HepG2 (cell line): ENCODE measurements around the gene MATN1. TPM values are rescaled to one million over a fixed set of nuclear protein-coding genes. Genes with fewer than 3 reads are reported as not detected.

Experiments used
- ATAC-seq: fragments of 200-7000 bp; cut with Tn5 transposase; 3 replicates; pipeline ENCODE4 v1.9.1; 2020; ENCODE audit warnings: mild to moderate bottlenecking, moderate library complexity
- BruUV-seq: library from RNA; stranded (reverse); fragments of 400-500 nt; replicated peaks from 2 replicates; lab custom pipeline; 2021; lab: Mats Ljungman, UMichigan
- CTCF ChIA-PET: fragments of 300-600 bp; formaldehyde crosslinking; extraction: SDS; loops from one replicate; lab custom pipeline; 2021; ENCODE audit warnings: low total read pairs, inconsistent platforms, low intra/inter-chr PET ratio; lab: Yijun Ruan, JAX
- POLR2A ChIA-PET: fragments of 350-600 bp; sonication (Branson Sonifier 250); formaldehyde crosslinking; loops from one replicate; lab custom pipeline; 2020; ENCODE audit warnings: antibody characterized with exemption, inconsistent platforms; lab: Yijun Ruan, JAX
- DNase-seq: peaks from one replicate; pipeline ENCODE4 v3.0.0-alpha.2; 2015; ENCODE audit warnings: low spot score
- FAIRE-seq: peaks from 3 replicates; lab custom pipeline; 2011; peaks lifted over from hg19 to GRCh38; lab: Jason Lieb, UNC
- H2AFZ ChIP-seq: one replicate; pipeline ENCODE4 v1.6.1; 2011; ENCODE audit warnings: low read length, inconsistent platforms
- H3K27ac ChIP-seq: fragments of 300-600 bp; 3 replicates; pipeline ENCODE4 v1.8.0; 2011; ENCODE audit warnings: mixed run types, mild to moderate bottlenecking, mixed read lengths, low read length, inconsistent platforms; ENCODE audit not compliant: insufficient read depth; ENCODE audit errors: extremely low read length
- H3K27me3 ChIP-seq, 2 experiments: fragments of 200-600 bp in 1 of 2; 2 replicates in 1 of 2; 3 replicates in 1 of 2; pipeline versions ENCODE4 v1.6.0 to v1.8.0; 2011; ENCODE audit warnings: low read length in 2 of 2, mild to moderate bottlenecking in 2 of 2, moderate library complexity in 2 of 2, inconsistent platforms in 1 of 2; ENCODE audit not compliant: insufficient read depth in 2 of 2, control insufficient read depth in 1 of 2
- H3K36me3 ChIP-seq, 2 experiments: fragments of 200-600 bp in 1 of 2; replicated peaks in 1 of 2; 2 replicates in 1 of 2; 3 replicates in 1 of 2; pipeline versions ENCODE4 v1.5.1 to v1.8.0; 2011; ENCODE audit warnings: low read length in 2 of 2, inconsistent platforms in 1 of 2; ENCODE audit not compliant: insufficient read depth in 2 of 2, control insufficient read depth in 1 of 2
- H3K4me1 ChIP-seq: 2 replicates; pipeline ENCODE4 v1.5.1; 2012; ENCODE audit warnings: low read length, inconsistent platforms; ENCODE audit not compliant: insufficient read depth
- H3K4me2 ChIP-seq: 2 replicates; pipeline ENCODE4 v1.6.0; 2011; ENCODE audit warnings: low read depth, low read length, inconsistent platforms
- H3K4me3 ChIP-seq, 3 experiments: fragments of 200-600 bp in 1 of 3; sonication (generic), shearing (Covaris generic) in 1 of 3; replicated peaks in 1 of 3; 2 replicates each; pipeline ENCODE4 v1.5.1; 2011 to 2016; ENCODE audit warnings: low read length in 3 of 3, inconsistent platforms in 2 of 3, low read depth in 2 of 3, mild to moderate bottlenecking in 2 of 3, control low read depth in 1 of 3, mixed read lengths in 1 of 3; ENCODE audit not compliant: insufficient read depth in 1 of 3
- H3K79me2 ChIP-seq: one replicate; pipeline ENCODE4 v1.6.1; 2011; ENCODE audit warnings: low read length, inconsistent platforms; ENCODE audit not compliant: insufficient read depth
- H3K9ac ChIP-seq: 2 replicates; pipeline ENCODE4 v1.6.0; 2011; ENCODE audit warnings: mild to moderate bottlenecking, low read depth, low read length, inconsistent platforms; ENCODE audit not compliant: insufficient read depth
- H3K9me3 ChIP-seq: 2 replicates; pipeline ENCODE4 v1.5.1; 2012; ENCODE audit warnings: mild to moderate bottlenecking, low read length
- H4K20me1 ChIP-seq: 2 replicates; pipeline ENCODE4 v1.6.0; 2011; ENCODE audit warnings: inconsistent platforms, mild to moderate bottlenecking, low read length, moderate library complexity; ENCODE audit not compliant: insufficient read depth
- ARNT2 ChIP-seq: sonication (generic); formaldehyde crosslinking; IDR thresholded peaks from 2 replicates; pipeline ENCODE4 v1.8.0; 2022; ENCODE audit warnings: mild to moderate bottlenecking, low read depth, missing genetic modification reagents, moderate library complexity
- DNMT1 ChIP-seq: sonication (generic); formaldehyde crosslinking; IDR thresholded peaks from 2 replicates; pipeline ENCODE4 v1.5.1; 2020; ENCODE audit warnings: mild to moderate bottlenecking, missing genetic modification reagents
- HHEX ChIP-seq: IDR thresholded peaks from 2 replicates; pipeline ENCODE4 v1.6.1; 2016; ENCODE audit warnings: control low read depth
- LCORL ChIP-seq, 2 experiments: fragments of 450-650 bp in 1 of 2; sonication (generic) in 1 of 2; formaldehyde crosslinking in 1 of 2; IDR thresholded peaks; 2 replicates each; pipeline versions ENCODE4 v1.5.0 to v1.6.1; 2017 to 2020; ENCODE audit warnings: antibody characterized with exemption in 1 of 2, missing genetic modification reagents in 1 of 2
- MAFG ChIP-seq: sonication (generic); formaldehyde crosslinking; IDR thresholded peaks from 2 replicates; pipeline ENCODE4 v1.5.1; 2020; ENCODE audit warnings: mild to moderate bottlenecking, missing genetic modification reagents
- NFIB ChIP-seq: sonication (generic); formaldehyde crosslinking; IDR thresholded peaks from 2 replicates; pipeline ENCODE4 v1.9.0; 2021; ENCODE audit warnings: missing genetic modification reagents, mild to moderate bottlenecking, borderline replicate concordance
- PRMT3 ChIP-seq: sonication (generic); formaldehyde crosslinking; IDR thresholded peaks from 2 replicates; pipeline ENCODE4 v1.8.1; 2022; ENCODE audit warnings: low read depth, mild to moderate bottlenecking, moderate library complexity, missing genetic modification reagents, borderline replicate concordance
- SP2 ChIP-seq: sonication (generic); formaldehyde crosslinking; IDR thresholded peaks from 2 replicates; pipeline ENCODE4 v1.5.1; 2020; ENCODE audit warnings: mild to moderate bottlenecking, missing genetic modification reagents
- TGIF2 ChIP-seq: IDR thresholded peaks from 2 replicates; pipeline ENCODE4 v1.6.1; 2016; ENCODE audit warnings: control low read depth, missing compliant biosample characterization
- THAP11 ChIP-seq: IDR thresholded peaks from 2 replicates; pipeline ENCODE4 v1.6.1; 2016; ENCODE audit warnings: missing biosample characterization, missing genetic modification reagents
- ZMYM3 ChIP-seq: sonication (generic); formaldehyde crosslinking; IDR thresholded peaks from 2 replicates; pipeline ENCODE4 v1.5.1; 2020; ENCODE audit warnings: mild to moderate bottlenecking, missing genetic modification reagents
- ZNF343 ChIP-seq: sonication (generic); formaldehyde crosslinking; IDR thresholded peaks from 2 replicates; pipeline ENCODE4 v1.4.0; 2020; ENCODE audit warnings: mild to moderate bottlenecking, missing genetic modification reagents
- ZNF44 ChIP-seq: sonication (generic); formaldehyde crosslinking; IDR thresholded peaks from 2 replicates; pipeline ENCODE4 v1.5.1; 2020; ENCODE audit warnings: mild to moderate bottlenecking, missing genetic modification reagents
- ZNF567 ChIP-seq: sonication (generic); formaldehyde crosslinking; IDR thresholded peaks from 2 replicates; pipeline ENCODE4 v1.8.1; 2023; ENCODE audit warnings: mild to moderate bottlenecking, missing genetic modification reagents, borderline replicate concordance
- ZNF605 ChIP-seq: sonication (generic); formaldehyde crosslinking; IDR thresholded peaks from 2 replicates; pipeline ENCODE4 v1.8.0; 2022; ENCODE audit warnings: mild to moderate bottlenecking, missing genetic modification reagents
- WGBS: methylation state at CpG from one replicate; pipeline ENCODE4 v1.1.6; 2017; ENCODE audit warnings: low lambda C conversion rate; 5-methylcytosine and 5-hydroxymethylcytosine counted together
- in situ Hi-C: cut with HindIII; loops from 2 replicates; pipeline ENCODE4 v1.10.0; 2017; ENCODE audit warnings: low pct_unique_long_range_greater_than_20kb; ENCODE audit not compliant: extremely low pct_ligation_motif_present
- intact Hi-C: fragments of 100-400 bp; cut with micrococcal nuclease; formaldehyde crosslinking; loops from one replicate; pipeline ENCODE4 v1.10.0; 2022; ENCODE audit not compliant: unreplicated experiment
- polyA plus RNA-seq, 8 experiments: library from polyadenylated mRNA; depleted of rRNA in 3 of 8; stranded (reverse) in 7 of 8; unstranded in 1 of 8; fragments of >200 nt; fragmentation: Illumina TruSeq in 4 of 8; extraction: Trizol in 4 of 8; gene quantifications; 2 replicates each; pipeline versions ENCODE4 v1.2.1 to v1.2.3, GENCODE V29; 2011 to 2016; ENCODE audit warnings: low read depth in 4 of 8, missing spikeins in 1 of 8, mixed read lengths in 1 of 8; ENCODE audit not compliant: insufficient read depth in 1 of 8
- total RNA-seq, 5 experiments: library from RNA; depleted of rRNA; stranded (reverse); fragments of >200 nt; fragmentation: Illumina TruSeq; extraction: Trizol; gene quantifications; 2 replicates each; pipeline ENCODE4 v1.2.3, GENCODE V29; 2016; ENCODE audit warnings: low read depth in 1 of 5
- TF ChIP-seq, protein P1 (sequence below): sonication (generic); formaldehyde crosslinking; IDR thresholded peaks from 2 replicates; pipeline ENCODE4 v1.4.0; 2020; ENCODE audit warnings: missing genetic modification reagents, borderline replicate concordance
- TF ChIP-seq, protein P2 (sequence below): IDR thresholded peaks from 2 replicates; pipeline ENCODE4 v1.6.1; 2016; ENCODE audit warnings: control low read depth
- TF ChIP-seq, protein P3 (sequence below): sonication (generic); formaldehyde crosslinking; IDR thresholded peaks from 2 replicates; pipeline ENCODE4 v1.4.0; 2020; ENCODE audit warnings: mild to moderate bottlenecking, missing genetic modification reagents
- TF ChIP-seq, protein P4 (sequence below): sonication (generic); formaldehyde crosslinking; IDR thresholded peaks from 2 replicates; pipeline ENCODE4 v1.8.0; 2023; ENCODE audit warnings: mild to moderate bottlenecking, missing genetic modification reagents

Gene MATN1
- total and polyA plus RNA-seq, 2 of the 13 experiments (the other 11 are each of a cell fraction or from before 2014, with no cell fraction given), result 0.04 to 0.05 TPM

DNA sequence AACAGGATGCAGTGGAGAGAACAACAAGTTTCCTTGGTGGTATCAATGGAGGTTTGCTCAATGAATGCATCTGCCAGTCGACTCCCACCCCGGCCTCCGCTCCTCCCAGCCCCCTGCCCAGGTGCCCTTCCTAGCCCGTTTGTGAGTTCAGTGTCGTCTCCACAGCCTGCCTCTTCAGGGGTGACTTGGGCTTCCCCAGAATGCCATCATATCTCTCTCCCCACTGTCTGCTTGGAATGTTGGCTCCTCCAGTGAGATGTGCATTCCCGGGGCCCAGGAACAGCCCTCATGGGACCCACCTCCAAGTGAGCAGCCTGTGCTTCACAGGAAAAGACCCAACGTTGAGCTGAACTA is 30.5 kb downstream of the MATN1 start (continued):
- TF ChIP-seq, protein P1, sequence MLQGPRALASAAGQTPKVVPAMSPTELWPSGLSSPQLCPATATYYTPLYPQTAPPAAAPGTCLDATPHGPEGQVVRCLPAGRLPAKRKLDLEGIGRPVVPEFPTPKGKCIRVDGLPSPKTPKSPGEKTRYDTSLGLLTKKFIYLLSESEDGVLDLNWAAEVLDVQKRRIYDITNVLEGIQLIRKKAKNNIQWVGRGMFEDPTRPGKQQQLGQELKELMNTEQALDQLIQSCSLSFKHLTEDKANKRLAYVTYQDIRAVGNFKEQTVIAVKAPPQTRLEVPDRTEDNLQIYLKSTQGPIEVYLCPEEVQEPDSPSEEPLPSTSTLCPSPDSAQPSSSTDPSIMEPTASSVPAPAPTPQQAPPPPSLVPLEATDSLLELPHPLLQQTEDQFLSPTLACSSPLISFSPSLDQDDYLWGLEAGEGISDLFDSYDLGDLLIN (CRISPR knock-in tag), result no peak
- no peak for TF ChIP-seq ZNF605
- TF ChIP-seq TGIF2 (CRISPR knock-in tag), result no peak
- TF ChIP-seq ZNF567 (CRISPR knock-in tag), result no peak
- no peak for TF ChIP-seq THAP11 (CRISPR knock-in tag)
- no peak for TF ChIP-seq PRMT3 (CRISPR knock-in tag)

DNA sequence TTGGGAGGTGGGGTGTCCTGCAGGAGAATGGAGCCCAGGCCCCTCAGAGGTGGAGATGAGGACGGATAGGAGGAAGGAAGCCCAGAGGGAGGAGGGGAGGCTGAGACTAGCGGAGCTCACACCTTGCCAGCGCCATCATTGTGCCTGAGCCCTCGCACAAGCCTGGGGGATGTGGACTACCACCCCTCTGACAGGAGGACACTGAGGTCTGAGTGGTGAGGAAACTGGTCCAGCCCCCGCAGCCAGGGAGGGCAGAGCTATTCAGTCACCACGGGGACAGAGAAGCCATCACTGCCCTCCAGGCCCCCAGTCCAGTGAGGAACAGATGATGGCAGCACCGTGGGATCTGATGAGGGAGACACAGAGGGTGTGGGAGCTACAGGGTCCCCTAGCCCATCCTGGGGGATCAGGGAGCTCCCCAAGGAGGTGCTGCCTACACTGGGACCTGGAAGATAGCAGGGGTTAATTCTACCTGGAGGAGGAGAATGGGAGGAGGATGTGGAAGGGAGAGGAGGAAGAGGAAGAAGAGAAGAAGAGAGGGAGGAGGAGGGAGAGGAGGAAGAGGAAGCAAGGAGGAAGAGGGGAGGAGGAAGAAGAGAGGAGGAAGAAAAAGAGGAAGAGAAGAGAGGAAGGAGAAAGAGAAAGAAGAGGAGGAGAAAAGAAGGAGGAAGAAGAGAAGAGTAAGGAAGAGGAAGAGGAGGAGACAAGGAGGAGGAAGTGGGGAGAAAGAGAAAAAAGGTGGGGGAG is 31.0 kb downstream of the MATN1 start:
- H3K27ac ChIP-seq, result no peak overlapping the region
- ChIA-PET POLR2A (no interaction called here), CTCF (no interaction called here)
- no peaks in the 10 kb centered on the region for H3K4me1 ChIP-seq
- no peaks in the 10 kb centered on the region for H3K36me3 ChIP-seq
- DNase-seq (no peak), ATAC-seq (no peak), FAIRE-seq (no peak)
- 10% methylated on average over 4 of the region's 7 CpGs for WGBS
- TF ChIP-seq PRMT3 (CRISPR knock-in tag) (no peak), ZMYM3 (CRISPR knock-in tag) (no peak), HHEX (CRISPR knock-in tag) (no peak), SP2 (CRISPR knock-in tag) (no peak), NFIB (no peak), ARNT2 (CRISPR knock-in tag) (no peak), ZNF44 (no peak), MAFG (no peak), LCORL (IDR thresholded peaks at IDR 0.05) (no peak), LCORL (CRISPR knock-in tag; IDR thresholded peaks at IDR 0.05) (no peak), DNMT1 (CRISPR knock-in tag) (no peak), ZNF343 (no peak)
- TF ChIP-seq, protein P2, sequence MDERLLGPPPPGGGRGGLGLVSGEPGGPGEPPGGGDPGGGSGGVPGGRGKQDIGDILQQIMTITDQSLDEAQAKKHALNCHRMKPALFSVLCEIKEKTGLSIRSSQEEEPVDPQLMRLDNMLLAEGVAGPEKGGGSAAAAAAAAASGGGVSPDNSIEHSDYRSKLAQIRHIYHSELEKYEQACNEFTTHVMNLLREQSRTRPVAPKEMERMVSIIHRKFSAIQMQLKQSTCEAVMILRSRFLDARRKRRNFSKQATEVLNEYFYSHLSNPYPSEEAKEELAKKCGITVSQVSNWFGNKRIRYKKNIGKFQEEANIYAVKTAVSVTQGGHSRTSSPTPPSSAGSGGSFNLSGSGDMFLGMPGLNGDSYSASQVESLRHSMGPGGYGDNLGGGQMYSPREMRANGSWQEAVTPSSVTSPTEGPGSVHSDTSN (CRISPR knock-in tag), result no peak
- TF ChIP-seq, protein P3, sequence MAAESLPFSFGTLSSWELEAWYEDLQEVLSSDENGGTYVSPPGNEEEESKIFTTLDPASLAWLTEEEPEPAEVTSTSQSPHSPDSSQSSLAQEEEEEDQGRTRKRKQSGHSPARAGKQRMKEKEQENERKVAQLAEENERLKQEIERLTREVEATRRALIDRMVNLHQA (CRISPR knock-in tag), result no peak
- TF ChIP-seq, protein P4, sequence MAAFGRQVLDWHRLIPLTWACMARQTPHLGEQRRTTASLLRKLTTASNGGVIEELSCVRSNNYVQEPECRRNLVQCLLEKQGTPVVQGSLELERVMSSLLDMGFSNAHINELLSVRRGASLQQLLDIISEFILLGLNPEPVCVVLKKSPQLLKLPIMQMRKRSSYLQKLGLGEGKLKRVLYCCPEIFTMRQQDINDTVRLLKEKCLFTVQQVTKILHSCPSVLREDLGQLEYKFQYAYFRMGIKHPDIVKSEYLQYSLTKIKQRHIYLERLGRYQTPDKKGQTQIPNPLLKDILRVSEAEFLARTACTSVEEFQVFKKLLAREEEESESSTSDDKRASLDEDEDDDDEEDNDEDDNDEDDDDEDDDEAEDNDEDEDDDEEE (CRISPR knock-in tag), result no peak
- TF ChIP-seq, all 625 proteins: peak for 0
- Histone ChIP-seq H3K79me2 (no peaks in the 10 kb centered on the region), H3K4me2 (no peak overlapping the region), H3K27me3 (peaks cover 5 to 11% of the 10 kb centered on the region in 2 experiments; a peak in 3 of 5 replicates), H4K20me1 (no peaks in the 10 kb centered on the region), H3K4me3 (no peak overlapping the region), H3K9me3 (no peaks in the 10 kb centered on the region), H2AFZ (no peak overlapping the region), H3K9ac (no peak overlapping the region)
- intact Hi-C loops, result no loop called here
- no TSS peak for BruUV-seq
- in situ Hi-C loops, result loop anchor here (25.0 kb wide), 1 partner anchor 1355 kb away; no protein-coding TSS in a partner anchor
